ENCODE results near the gene KMT2C. TPM values are rescaled to one million over a fixed set of nuclear protein-coding genes. Genes with fewer than 3 reads are reported as not detected.
"Not testable (repeated sequence)": the region's sequence is repeated elsewhere in the genome, so short reads cannot be mapped to it uniquely, and the experiment has no call there.

Gene KMT2C
- total RNA-seq, 1 experiment from 2014 or later: 20.4 TPM

DNA sequence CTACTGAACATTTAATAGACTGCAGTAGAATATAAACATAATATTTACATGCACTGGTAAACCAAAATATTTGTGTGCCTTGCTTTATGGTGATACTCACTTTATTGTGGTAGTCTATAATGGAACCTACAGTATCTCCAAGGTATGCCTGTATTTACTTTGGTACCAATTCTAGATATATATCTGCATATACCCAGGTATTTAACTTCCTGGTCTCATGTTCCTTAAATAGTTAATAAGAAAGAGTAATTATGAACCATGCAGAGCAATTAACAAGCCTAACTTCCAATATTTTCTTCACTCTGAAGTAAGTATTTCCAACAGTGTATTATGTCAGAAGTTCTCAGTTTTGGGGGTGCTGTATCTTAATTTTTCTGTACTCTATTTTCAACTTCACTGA is 57.3 kb downstream of the KMT2C start:
- not testable (repeated sequence) for DNase-seq (ENCODE audit: low read depth in 1 of 2, low spot score in 2 of 2); H3K4me3 ChIP-seq; H3K27ac ChIP-seq; H3K27me3 ChIP-seq (replicated peaks); H3K9me3 ChIP-seq (replicated peaks); H3K36me3 ChIP-seq
- H3K4me1 ChIP-seq (replicated peaks): peaks cover 12% of the 10 kb centered on the region

DNA sequence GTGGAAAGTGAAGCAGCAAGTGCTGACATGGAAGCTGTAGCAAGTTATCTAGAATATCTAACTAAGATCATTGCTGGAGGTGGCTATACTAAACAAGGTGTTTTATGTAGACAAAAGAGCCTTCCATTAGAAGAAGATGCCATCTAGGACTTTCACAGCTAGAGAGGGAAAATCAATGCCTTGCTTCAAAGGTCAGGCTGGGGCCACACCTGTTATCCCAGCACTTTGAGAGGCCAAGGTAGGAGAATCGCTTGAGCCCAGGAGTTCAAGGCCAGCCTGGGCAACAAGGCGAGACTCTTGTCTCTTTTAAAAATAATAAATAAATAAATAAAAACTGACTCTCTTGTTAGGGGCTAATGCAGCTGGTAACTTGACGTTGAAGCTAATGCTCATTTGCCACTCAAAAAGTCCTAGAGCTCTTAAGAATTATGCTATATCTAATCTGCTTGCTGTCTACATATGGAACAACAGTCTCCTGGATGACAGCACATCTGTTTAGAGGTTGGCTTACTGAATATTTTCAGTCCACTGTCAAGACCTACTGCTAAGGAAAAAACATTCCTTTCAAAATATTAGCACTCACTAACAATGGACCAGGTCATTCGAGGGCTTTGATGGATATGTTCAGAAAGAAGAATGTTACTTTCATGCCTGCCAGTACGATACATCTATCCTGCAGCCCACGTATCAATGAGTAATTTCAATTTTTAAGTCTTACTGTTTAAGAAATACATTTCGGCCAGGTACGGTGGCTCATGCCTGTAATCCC is 58.9 kb downstream of the KMT2C start:
- H3K4me3 ChIP-seq; H3K36me3 ChIP-seq; H3K27me3 ChIP-seq (replicated peaks): not testable (repeated sequence)

GRCh38 chr7:152370297-152370696 is 65.5 kb downstream of the KMT2C start:
- H3K36me3 ChIP-seq: no peaks in the 10 kb centered on the region
- H3K4me1 ChIP-seq (replicated peaks): no peaks in the 10 kb centered on the region
- H3K9me3 ChIP-seq (replicated peaks): no peaks in the 10 kb centered on the region; the same call in none of the 2 replicates
- H3K4me3 ChIP-seq: no peak overlapping the region
- H3K27me3 ChIP-seq (replicated peaks): no peaks in the 10 kb centered on the region
- no peak overlapping the region for H3K27ac ChIP-seq
- no peak for DNase-seq (ENCODE audit: low read depth in 1 of 2, low spot score in 2 of 2)

More for the DNA sequence above, 58.9 kb downstream of the KMT2C start:
- not testable (repeated sequence) for H3K4me1 ChIP-seq (replicated peaks); H3K9me3 ChIP-seq (replicated peaks); H3K27ac ChIP-seq; DNase-seq (ENCODE audit: low read depth in 1 of 2, low spot score in 2 of 2)

GRCh38 chr7:152369518-152369917 is 66.3 kb downstream of the KMT2C start:
- Histone ChIP-seq H3K4me1 (replicated peaks) (no peaks in the 10 kb centered on the region), H3K27ac (no peak overlapping the region), H3K36me3 (no peaks in the 10 kb centered on the region), H3K4me3 (no peak overlapping the region), H3K9me3 (replicated peaks) (no peaks in the 10 kb centered on the region; the same call in none of the 2 replicates), H3K27me3 (replicated peaks) (no peaks in the 10 kb centered on the region)
- no peak for DNase-seq (ENCODE audit: low read depth in 1 of 2, low spot score in 2 of 2)

- H3K36me3 ChIP-seq: no peaks in the 10 kb centered on the region
- no peak overlapping the region for H3K27ac ChIP-seq
- no peak for DNase-seq (ENCODE audit: low read depth in 1 of 2, low spot score in 2 of 2)
- H3K9me3 ChIP-seq (replicated peaks): no peaks in the 10 kb centered on the region; the same call in none of the 2 replicates
- H3K4me3 ChIP-seq: no peak overlapping the region
- H3K4me1 ChIP-seq (replicated peaks): 0 out of 2 replicates have a peak, but pooled peaks cover 3% of the 10 kb centered on the region
- no peaks in the 10 kb centered on the region for H3K27me3 ChIP-seq (replicated peaks)
Observed at GRCh38 chr7:152367170-152367569, 68.6 kb downstream of the KMT2C start.

DNA sequence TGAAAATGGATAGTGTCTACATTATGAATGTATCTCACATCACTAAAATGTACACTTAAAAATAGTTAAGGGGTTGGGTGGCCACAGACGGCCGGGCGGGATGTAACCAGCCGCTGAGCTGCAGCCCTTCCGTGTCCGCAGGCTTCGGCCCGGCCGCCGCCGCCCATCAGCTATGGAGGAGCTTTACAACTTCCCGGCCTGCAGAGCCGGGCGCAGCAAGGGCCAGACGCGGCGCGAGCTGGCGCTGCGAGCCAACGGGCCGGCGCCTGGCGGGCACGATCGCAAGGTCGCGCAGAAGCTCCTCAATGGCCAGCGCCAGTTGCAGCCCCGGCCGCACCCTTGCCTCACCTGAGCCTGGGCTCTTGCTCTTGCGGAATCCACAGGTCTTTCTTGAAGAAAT is 69.1 kb downstream of the KMT2C start:
- Histone ChIP-seq H3K27ac (no peak overlapping the region), H3K9me3 (replicated peaks) (no peaks in the 10 kb centered on the region; the same call in 1 of the 2 replicates), H3K4me3 (no peak overlapping the region), H3K27me3 (replicated peaks) (no peaks in the 10 kb centered on the region), H3K36me3 (no peaks in the 10 kb centered on the region), H3K4me1 (replicated peaks) (0 out of 2 replicates have a peak, but pooled peaks cover 3% of the 10 kb centered on the region)
- DNase-seq (ENCODE audit: low read depth in 1 of 2, low spot score in 2 of 2): no peak

- Histone ChIP-seq H3K36me3 (no peaks in the 10 kb centered on the region), H3K4me1 (replicated peaks) (0 out of 2 replicates have a peak, but pooled peaks cover 3% of the 10 kb centered on the region), H3K4me3 (no peak overlapping the region), H3K27me3 (replicated peaks) (no peaks in the 10 kb centered on the region), H3K27ac (no peak overlapping the region), H3K9me3 (replicated peaks) (no peaks in the 10 kb centered on the region; the same call in 1 of the 2 replicates)
- DNase-seq (ENCODE audit: low read depth in 1 of 2, low spot score in 2 of 2): no peak
Observed at GRCh38 chr7:152365982-152366603, 69.7 kb downstream of the KMT2C start.

GRCh38 chr7:152363798-152364197 is 72.0 kb downstream of the KMT2C start:
- DNase-seq (ENCODE audit: low read depth in 1 of 2, low spot score in 2 of 2): no peak
- Histone ChIP-seq H3K36me3 (no peaks in the 10 kb centered on the region), H3K9me3 (replicated peaks) (no peaks in the 10 kb centered on the region; the same call in 1 of the 2 replicates), H3K27ac (no peak overlapping the region), H3K4me3 (no peak overlapping the region), H3K27me3 (replicated peaks) (no peaks in the 10 kb centered on the region), H3K4me1 (replicated peaks) (0 out of 2 replicates have a peak, but pooled peaks cover 3% of the 10 kb centered on the region)

DNA sequence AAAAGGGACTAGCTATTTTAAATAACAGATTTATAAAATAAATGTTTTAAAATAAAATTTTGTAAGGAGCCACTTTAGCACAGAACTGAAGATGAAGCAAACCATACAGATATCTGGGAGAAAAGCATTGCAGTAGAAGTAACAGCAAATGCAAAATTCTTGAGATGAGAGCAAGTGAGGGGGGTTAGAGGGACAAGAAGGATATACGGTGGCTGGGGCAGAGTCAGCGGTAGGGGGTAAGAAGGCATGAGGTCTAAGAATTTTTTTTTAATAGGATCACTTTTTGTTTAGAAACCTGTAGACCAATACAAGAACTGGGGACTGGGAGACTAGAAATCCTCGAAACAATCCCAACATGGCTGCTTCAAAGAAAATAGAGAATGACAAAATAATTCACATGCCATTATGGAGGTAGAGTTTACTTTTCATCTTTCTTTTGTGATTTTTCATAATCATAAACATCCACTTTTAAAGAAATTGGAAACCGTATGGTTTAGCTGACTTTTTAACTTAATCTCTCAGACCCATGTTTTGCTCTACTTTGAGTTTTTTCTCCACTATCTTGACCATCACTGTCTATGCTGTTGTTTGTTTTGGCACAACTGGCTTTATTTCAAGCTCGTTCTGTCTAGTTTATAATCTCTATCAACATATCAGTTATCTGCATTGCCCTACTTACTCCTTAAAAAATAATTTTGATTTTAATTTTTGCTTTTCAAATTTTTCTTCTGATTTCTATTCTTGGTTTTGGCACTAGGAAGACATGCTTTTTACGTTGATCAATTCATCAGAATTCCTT is 73.5 kb downstream of the KMT2C start:
- Histone ChIP-seq H3K4me3 (no peak overlapping the region), H3K4me1 (replicated peaks) (0 out of 2 replicates have a peak, but pooled peaks cover 3% of the 10 kb centered on the region), H3K9me3 (replicated peaks) (no peaks in the 10 kb centered on the region), H3K36me3 (no peaks in the 10 kb centered on the region), H3K27me3 (replicated peaks) (no peaks in the 10 kb centered on the region), H3K27ac (no peak overlapping the region)
- DNase-seq (ENCODE audit: low read depth in 1 of 2, low spot score in 2 of 2): no peak

GRCh38 chr7:152355474-152356057 is 80.2 kb downstream of the KMT2C start:
- H3K27me3 ChIP-seq (replicated peaks): no peaks in the 10 kb centered on the region
- no peaks in the 10 kb centered on the region for H3K9me3 ChIP-seq (replicated peaks)
- no peak for DNase-seq (ENCODE audit: low read depth in 1 of 2, low spot score in 2 of 2)
- peaks cover 4% of the 10 kb centered on the region for H3K36me3 ChIP-seq
- H3K4me1 ChIP-seq (replicated peaks): peaks cover 10% of the 10 kb centered on the region
- no peak overlapping the region for H3K4me3 ChIP-seq
- H3K27ac ChIP-seq: no peak overlapping the region

GRCh38 chr7:152354061-152354460 is 81.7 kb downstream of the KMT2C start:
- Histone ChIP-seq H3K9me3 (replicated peaks) (no peaks in the 10 kb centered on the region), H3K27me3 (replicated peaks) (no peaks in the 10 kb centered on the region), H3K27ac (0 out of 2 replicates have a peak overlapping the region, but pooled peaks have one; percentile 16), H3K4me3 (no peak overlapping the region), H3K36me3 (peaks cover 8% of the 10 kb centered on the region), H3K4me1 (replicated peaks) (peaks cover 10% of the 10 kb centered on the region)
- peak in 1 of 2 experiments; percentile 27 for DNase-seq (ENCODE audit: low read depth in 1 of 2, low spot score in 2 of 2)

DNA sequence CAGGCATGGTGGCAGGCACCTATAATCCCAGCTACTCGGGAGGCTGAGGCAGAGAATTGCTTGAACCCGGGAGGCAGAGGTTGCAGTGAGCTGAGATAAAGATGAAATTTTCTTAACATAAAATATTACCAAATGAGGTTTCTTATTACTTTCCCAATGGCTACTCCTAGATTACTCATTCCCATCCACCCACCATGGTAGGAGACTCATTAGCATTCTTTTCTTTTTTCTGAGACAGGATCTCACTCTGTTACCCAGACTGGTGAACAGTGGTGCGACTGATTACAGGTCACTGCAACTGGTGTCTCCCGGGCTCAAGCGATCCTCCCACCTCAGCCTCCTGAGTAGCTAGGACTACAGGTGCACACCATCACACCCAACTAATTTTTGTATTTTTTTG is 82.5 kb downstream of the KMT2C start:
- not testable (repeated sequence) for DNase-seq (ENCODE audit: low read depth in 1 of 2, low spot score in 2 of 2); H3K4me3 ChIP-seq; H3K4me1 ChIP-seq (replicated peaks); H3K27me3 ChIP-seq (replicated peaks); H3K9me3 ChIP-seq (replicated peaks); H3K27ac ChIP-seq
- peaks cover 11% of the 10 kb centered on the region for H3K36me3 ChIP-seq

- not testable (repeated sequence) for H3K9me3 ChIP-seq (replicated peaks); H3K27me3 ChIP-seq (replicated peaks); DNase-seq (ENCODE audit: low read depth in 1 of 2, low spot score in 2 of 2); H3K4me1 ChIP-seq (replicated peaks); H3K27ac ChIP-seq; H3K4me3 ChIP-seq
- peaks cover 16% of the 10 kb centered on the region for H3K36me3 ChIP-seq
Observed at GRCh38 chr7:152351747-152352146, 84.1 kb downstream of the KMT2C start.
